Neuronal stem cell (in vitro differentiated cells): Measurements from ENCODE around the gene CISH.

Experiments used
- DNase-seq: peaks from one replicate; pipeline ENCODE4 v3.0.0-alpha.2; 2013; ENCODE audit warnings: low spot score
- H2AFZ ChIP-seq: one replicate; pipeline ENCODE4 v1.6.1; 2013; ENCODE audit warnings: mild to moderate bottlenecking, low read length, inconsistent platforms
- H2AK5ac ChIP-seq: 2 replicates; pipeline ENCODE4 v1.6.1; 2013; ENCODE audit warnings: low read depth, mild to moderate bottlenecking, inconsistent platforms, low read length, moderate library complexity, mixed read lengths
- H2BK120ac ChIP-seq: 2 replicates; pipeline ENCODE4 v1.6.1; 2013; ENCODE audit warnings: low read depth, mild to moderate bottlenecking, inconsistent platforms, low read length, moderate library complexity, mixed read lengths
- H2BK12ac ChIP-seq: one replicate; pipeline ENCODE4 v1.6.1; 2013; ENCODE audit warnings: low read length, inconsistent platforms
- H2BK15ac ChIP-seq: 2 replicates; pipeline ENCODE4 v1.6.1; 2013; ENCODE audit warnings: mild to moderate bottlenecking, low read length, inconsistent platforms, mixed read lengths
- H2BK5ac ChIP-seq: one replicate; pipeline ENCODE4 v1.6.1; 2013; ENCODE audit warnings: inconsistent platforms, mild to moderate bottlenecking, low read length, moderate library complexity
- H3K14ac ChIP-seq: one replicate; pipeline ENCODE4 v1.6.1; 2013; ENCODE audit warnings: low read length, inconsistent platforms
- H3K18ac ChIP-seq: 2 replicates; pipeline ENCODE4 v1.6.1; 2013; ENCODE audit warnings: low read length, inconsistent platforms
- H3K23ac ChIP-seq: 2 replicates; pipeline ENCODE4 v1.6.1; 2013; ENCODE audit warnings: low read depth, mild to moderate bottlenecking, mixed read lengths, low read length, inconsistent platforms; ENCODE audit not compliant: poor library complexity
- H3K27ac ChIP-seq: replicated peaks from 3 replicates; pipeline ENCODE4 v1.5.1; 2013; ENCODE audit warnings: low read length, inconsistent platforms
- H3K27me3 ChIP-seq, 3 experiments: 2 replicates each; pipeline ENCODE4 v1.6.1; 2013; ENCODE audit warnings: low read length in 3 of 3, mild to moderate bottlenecking in 2 of 3, inconsistent platforms in 1 of 3, low read depth in 1 of 3, mixed read lengths in 1 of 3, moderate library complexity in 1 of 3; ENCODE audit not compliant: control insufficient read depth in 3 of 3, insufficient read depth in 3 of 3
- H3K36me3 ChIP-seq, 2 donors: replicated peaks in 1 of 2; 2 replicates each; pipeline ENCODE4 v1.6.1; 2013; ENCODE audit warnings: low read length in 2 of 2; ENCODE audit not compliant: control insufficient read depth in 2 of 2, insufficient read depth in 2 of 2
- H3K4ac ChIP-seq: 2 replicates; pipeline ENCODE4 v1.6.1; 2013; ENCODE audit warnings: inconsistent platforms, mild to moderate bottlenecking, low read length, moderate library complexity
- H3K4me1 ChIP-seq, 2 donors: 1 replicate in 1 of 2; 2 replicates in 1 of 2; pipeline ENCODE4 v1.6.1; 2013; ENCODE audit warnings: low read length in 2 of 2, low read depth in 1 of 2; ENCODE audit not compliant: control insufficient read depth in 2 of 2, insufficient read depth in 1 of 2
- H3K4me2 ChIP-seq: one replicate; pipeline ENCODE4 v1.6.1; 2013; ENCODE audit warnings: mild to moderate bottlenecking, low read length, inconsistent platforms; ENCODE audit not compliant: insufficient read depth, poor library complexity, severe bottlenecking
- H3K4me3 ChIP-seq, 2 donors: 2 replicates each; pipeline ENCODE4 v1.5.1; 2013; ENCODE audit warnings: low read length in 2 of 2, mild to moderate bottlenecking in 2 of 2, inconsistent platforms in 1 of 2, moderate library complexity in 1 of 2
- H3K79me1 ChIP-seq: one replicate; pipeline ENCODE4 v1.6.1; 2013; ENCODE audit warnings: low read depth, mild to moderate bottlenecking, inconsistent platforms, low read length, moderate library complexity
- H3K9ac ChIP-seq: one replicate; pipeline ENCODE4 v1.6.1; 2013; ENCODE audit warnings: mild to moderate bottlenecking, low read depth, low read length, inconsistent platforms; ENCODE audit not compliant: poor library complexity
- H3K9me3 ChIP-seq, 2 donors: replicated peaks in 1 of 2; 2 replicates each; pipeline versions ENCODE3 to v1.6.1; 2013; ENCODE audit warnings: low read length in 2 of 2, mild to moderate bottlenecking in 2 of 2, inconsistent platforms in 1 of 2, low read depth in 1 of 2, mixed read lengths in 1 of 2, moderate library complexity in 1 of 2; ENCODE audit not compliant: control insufficient read depth in 2 of 2, insufficient read depth in 1 of 2
- H4K8ac ChIP-seq: one replicate; pipeline ENCODE4 v1.6.1; 2013; ENCODE audit warnings: low read depth, mild to moderate bottlenecking, inconsistent platforms, low read length, moderate library complexity
- H4K91ac ChIP-seq: one replicate; pipeline ENCODE4 v1.6.1; 2013; ENCODE audit warnings: low read length, low read depth, mild to moderate bottlenecking, inconsistent platforms; ENCODE audit not compliant: poor library complexity
- WGBS, 2 donors: extraction: QIAGEN DNeasy Blood & Tissue Kit; methylation state at CpG; one replicate each; pipeline ENCODE4 v1.1.7; 2013; ENCODE audit warnings: missing lambda C conversion rate in 2 of 2, mixed read lengths in 1 of 2; ENCODE audit not compliant: insufficient read length in 2 of 2, insufficient replicate concordance in 1 of 2; ENCODE audit errors: extremely low coverage in 2 of 2; 5-methylcytosine and 5-hydroxymethylcytosine counted together

Gene CISH

GRCh38 chr3:50657816-50658215 lies 46.2 kb upstream of the CISH start:
- H2AK5ac ChIP-seq, result no peak overlapping the region
- no CpG with 5 or more reads among the region's 3 CpGs for WGBS, 2 donors

GRCh38 chr3:50657407-50657806 lies 45.8 kb upstream of the CISH start:
- H3K4me3 ChIP-seq, result no peak overlapping the region
- H3K14ac ChIP-seq, result no peak overlapping the region
- no peaks in the 10 kb centered on the region for H3K36me3 ChIP-seq
- H3K27ac ChIP-seq, result no peak overlapping the region
- H2BK15ac ChIP-seq, result no peak overlapping the region
- no peak overlapping the region for H3K9ac ChIP-seq
- WGBS, 2 donors, result no CpG with 5 or more reads among the region's 5 CpGs
- DNase-seq, result no peak
- H3K23ac ChIP-seq, result no peak overlapping the region
- H3K4ac ChIP-seq, result no peak overlapping the region
- H3K18ac ChIP-seq, result no peak overlapping the region
- H2BK120ac ChIP-seq, result no peak overlapping the region
- H3K79me1 ChIP-seq, result no peaks in the 10 kb centered on the region
- H3K4me1 ChIP-seq, result peaks cover 3 to 5% of the 10 kb centered on the region in 2 donors
- no peak overlapping the region for H2AK5ac ChIP-seq
- H2AFZ ChIP-seq, result no peak overlapping the region
- H2BK5ac ChIP-seq, result no peak overlapping the region
- H3K9me3 ChIP-seq, result no peaks in the 10 kb centered on the region
- H3K27me3 ChIP-seq, result peaks cover 0 to 2% (median 0%) of the 10 kb centered on the region in 3 experiments
- no peak overlapping the region for H2BK12ac ChIP-seq
- no peak overlapping the region for H4K8ac ChIP-seq
- H4K91ac ChIP-seq, result no peak overlapping the region
- no peak overlapping the region for H3K4me2 ChIP-seq

More at GRCh38 chr3:50657816-50658215, 46.2 kb upstream of the CISH start:
- Histone ChIP-seq H2AFZ (no peak overlapping the region), H2BK5ac (no peak overlapping the region), H3K4ac (no peak overlapping the region), H3K18ac (peak overlapping the region; percentile 46), H3K9ac (no peak overlapping the region), H3K23ac (no peak overlapping the region), H3K4me1 (peaks cover 0 to 2% of the 10 kb centered on the region in 2 donors), H3K9me3 (no peaks in the 10 kb centered on the region), H2BK15ac (no peak overlapping the region), H4K8ac (no peak overlapping the region), H2BK12ac (no peak overlapping the region), H3K4me3 (no peak overlapping the region), H4K91ac (no peak overlapping the region), H3K27me3 (peaks cover 0 to 6% (median 0%) of the 10 kb centered on the region in 3 experiments), H3K27ac (no peak overlapping the region), H3K14ac (no peak overlapping the region), H2BK120ac (no peak overlapping the region), H3K36me3 (no peaks in the 10 kb centered on the region), H3K79me1 (no peaks in the 10 kb centered on the region), H3K4me2 (no peak overlapping the region)
- no peak for DNase-seq

GRCh38 chr3:50656417-50657195 lies 45.0 kb upstream of the CISH start:
- H3K9me3 ChIP-seq, result no peaks in the 10 kb centered on the region
- no peak overlapping the region for H2AFZ ChIP-seq
- no CpG with 5 or more reads among the region's 8 CpGs for WGBS, 2 donors
- H3K9ac ChIP-seq, result no peak overlapping the region
- H4K8ac ChIP-seq, result no peak overlapping the region
- no peak overlapping the region for H3K23ac ChIP-seq
- no peak overlapping the region for H2BK5ac ChIP-seq
- H3K27me3 ChIP-seq, result no peaks in the 10 kb centered on the region
- H2BK12ac ChIP-seq, result no peak overlapping the region
- no peak overlapping the region for H3K18ac ChIP-seq
- H3K36me3 ChIP-seq, result no peaks in the 10 kb centered on the region
- no peaks in the 10 kb centered on the region for H3K79me1 ChIP-seq
- H2BK120ac ChIP-seq, result no peak overlapping the region
- H2BK15ac ChIP-seq, result no peak overlapping the region
- DNase-seq, result no peak
- H3K4me3 ChIP-seq, result no peak overlapping the region
- no peak overlapping the region for H4K91ac ChIP-seq
- peaks cover 10 to 11% of the 10 kb centered on the region in 2 donors for H3K4me1 ChIP-seq
- no peak overlapping the region for H3K27ac ChIP-seq
- no peak overlapping the region for H3K4ac ChIP-seq
- H3K4me2 ChIP-seq, result no peak overlapping the region
- H2AK5ac ChIP-seq, result no peak overlapping the region
- no peak overlapping the region for H3K14ac ChIP-seq

- Histone ChIP-seq H3K9me3 (no peaks in the 10 kb centered on the region), H3K79me1 (no peaks in the 10 kb centered on the region), H3K9ac (peak overlapping the region; percentile 25), H2BK15ac (no peak overlapping the region), H2BK120ac (no peak overlapping the region), H4K91ac (no peak overlapping the region), H3K4me1 (peaks cover 10 to 14% of the 10 kb centered on the region in 2 donors), H3K27me3 (no peaks in the 10 kb centered on the region), H2AK5ac (peak overlapping the region; percentile 40), H3K4ac (no peak overlapping the region), H3K36me3 (no peaks in the 10 kb centered on the region), H4K8ac (no peak overlapping the region), H2AFZ (no peak overlapping the region), H3K4me2 (no peak overlapping the region), H3K4me3 (no peak overlapping the region), H3K27ac (no peak overlapping the region), H2BK12ac (no peak overlapping the region), H2BK5ac (no peak overlapping the region), H3K18ac (peak overlapping the region; percentile 23), H3K23ac (no peak overlapping the region), H3K14ac (peak overlapping the region; percentile 74)
- no CpG with 5 or more reads among the region's 3 CpGs for WGBS, 2 donors
- no peak for DNase-seq
Measured at GRCh38 chr3:50655009-50655830, 43.6 kb upstream of the CISH start.
